WI38 (cell line): Measurements from ENCODE around the gene TMEM86A.
"Not testable (repeated sequence)": the region's sequence is repeated elsewhere in the genome, so short reads cannot be mapped to it uniquely, and the experiment has no call there.

ENCODE experiments used
- H3K4me3 ChIP-seq: 2 replicates; pipeline ENCODE4 v1.5.1; 2011; ENCODE audit warnings: low read depth, mild to moderate bottlenecking, control low read depth, low read length
- CTCF ChIP-seq: IDR thresholded peaks from 2 replicates; pipeline ENCODE4 v1.5.1; 2012; ENCODE audit warnings: low read depth, mild to moderate bottlenecking, control low read depth, low read length

Gene TMEM86A

GRCh38 chr11:18669711-18670110, 28.9 kb upstream of the TMEM86A start:
- no peak overlapping the region for H3K4me3 ChIP-seq
- no peak for TF ChIP-seq CTCF

GRCh38 chr11:18671246-18671645, 27.3 kb upstream of the TMEM86A start:
- H3K4me3 ChIP-seq: no peak overlapping the region
- TF ChIP-seq CTCF: no peak

GRCh38 chr11:18672209-18672608, 26.4 kb upstream of the TMEM86A start:
- H3K4me3 ChIP-seq: not testable (repeated sequence)

GRCh38 chr11:18676803-18677202, 21.8 kb upstream of the TMEM86A start:
- no peak overlapping the region for H3K4me3 ChIP-seq
- TF ChIP-seq CTCF: no peak

DNA sequence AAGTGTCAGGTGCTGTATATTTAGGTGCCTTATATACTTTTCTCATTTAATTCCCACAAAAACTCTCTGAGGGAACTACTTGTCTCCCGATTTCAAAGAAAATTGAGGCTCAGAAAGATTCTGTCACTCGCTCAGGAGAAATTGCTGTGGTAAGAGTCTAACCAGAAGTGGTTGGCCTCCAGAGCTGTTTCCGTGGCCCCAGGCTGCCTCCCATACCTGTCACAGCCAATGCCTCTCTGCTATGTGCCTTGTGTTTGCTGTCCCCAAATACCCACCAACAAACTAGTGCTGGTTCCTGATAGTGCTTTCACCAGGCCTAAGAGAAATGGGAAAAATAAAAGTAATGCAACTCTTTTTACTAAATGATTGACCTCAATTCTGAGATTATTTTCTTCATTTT, 21.0 kb upstream of the TMEM86A start:
- TF ChIP-seq CTCF: no peak

GRCh38 chr11:18681949-18682348, 16.6 kb upstream of the TMEM86A start:
- not testable (repeated sequence) for H3K4me3 ChIP-seq

More for the DNA sequence above, 21.0 kb upstream of the TMEM86A start:
- H3K4me3 ChIP-seq: no peak overlapping the region

GRCh38 chr11:18682466-18682865, 16.1 kb upstream of the TMEM86A start:
- no peak for TF ChIP-seq CTCF
- no peak overlapping the region for H3K4me3 ChIP-seq

DNA sequence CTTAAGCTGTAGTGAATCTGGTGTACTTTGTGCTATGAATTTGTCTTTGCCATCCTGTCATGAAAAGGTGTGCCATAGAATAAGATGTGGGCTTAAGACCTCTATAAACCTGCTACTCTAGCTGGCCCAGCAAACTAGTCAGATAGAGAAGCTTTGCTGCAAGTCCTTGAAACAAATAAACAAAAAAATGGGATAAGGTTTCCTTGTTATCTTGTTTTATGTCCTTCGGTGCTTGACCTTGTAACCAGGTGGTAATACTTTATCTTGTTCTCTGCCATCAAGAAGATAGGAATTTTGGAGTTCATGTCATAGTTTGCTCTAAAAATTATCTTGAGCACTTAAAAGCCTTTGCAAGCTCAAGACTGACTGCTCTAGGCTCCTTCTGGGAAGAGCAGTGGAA, 14.3 kb upstream of the TMEM86A start:
- TF ChIP-seq CTCF: no peak
- no peak overlapping the region for H3K4me3 ChIP-seq

DNA sequence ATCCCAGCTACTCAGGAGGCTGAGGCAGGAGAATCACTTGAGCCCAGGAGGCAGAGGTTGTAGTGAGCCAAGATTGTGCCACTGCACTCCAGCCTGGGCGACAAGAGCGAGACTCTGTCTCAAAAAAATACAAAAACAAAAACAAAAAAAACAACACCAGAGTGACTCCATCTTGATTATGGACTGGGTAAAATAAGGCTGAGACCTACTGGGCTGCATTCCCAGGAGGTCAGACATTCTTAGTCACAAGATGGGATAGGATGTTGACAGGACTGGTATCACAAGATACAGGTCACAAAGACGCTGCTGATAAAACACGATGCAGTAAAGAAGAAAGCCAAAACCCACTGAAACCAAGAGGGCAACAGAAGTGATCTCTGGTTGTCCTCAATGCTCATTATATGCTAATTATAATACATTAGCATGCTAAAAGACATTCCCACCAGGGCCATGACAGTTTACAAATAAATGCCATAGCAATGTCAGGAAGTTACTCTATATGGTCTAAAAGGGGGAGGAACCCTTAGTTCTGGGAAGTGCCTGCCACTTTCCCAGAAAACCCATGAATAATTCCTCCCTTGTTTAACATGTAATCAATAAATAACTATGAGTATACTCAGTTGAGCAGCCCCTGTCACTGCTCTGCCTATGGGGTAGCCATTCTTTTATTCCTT, 7.0 kb upstream of the TMEM86A start:
- not testable (repeated sequence) for H3K4me3 ChIP-seq
